Left cardiac atrium (tissue), 4 donors: ENCODE data around the gene TP53TG5. TPM values are rescaled to one million over a fixed set of nuclear protein-coding genes. Genes with fewer than 3 reads are reported as not detected.
A peak's percentile ranks its signal among the peaks of the same experiment; 100 is the strongest.

Experiments
- ATAC-seq, 2 donors: fragments of 200-7000 bp; cut with Tn5 transposase; one replicate each; pipeline ENCODE4 v1.9.1; 2020; ENCODE audit warnings: mild to moderate bottlenecking in 2 of 2, moderate library complexity in 2 of 2
- DNase-seq: peaks from one replicate; pipeline ENCODE4 v3.0.0-alpha.2; 2020
- intact Hi-C, 2 donors: fragments of 100-400 bp; cut with DNase I; formaldehyde crosslinking; loops; one replicate each; pipeline versions ENCODE4 v1.14.1 to v1.15.1; 2022 to 2023
- microRNA-seq, 2 donors: library from miRNA; unstranded; fragments of <30 nt; microRNA quantifications; one replicate each; pipeline ENCODE4 v1.2.0, GENCODE V29; 2020
- total RNA-seq, 2 donors: library from RNA; stranded (reverse); fragmentation: NEBNext Ultra II Directional; extraction: Animal tissue kit (Norgen Biotek cat#: 25700); gene quantifications; one replicate each; pipeline ENCODE4 v1.2.1, GENCODE V29; 2021
- donor health status: DM: no; HTN: yes; CAD: no.
- donor health status: DM: no; HTN: yes; CAD: no; lungs with severe emphysema.
- donor health status: DM: yes; HTN: yes; CAD: no.
- donor health status: Dilated cardiomyopathy.

The TP53TG5 gene
- total RNA-seq, 2 donors from 2014 or later = 0.68 to 2.0 TPM

DNA sequence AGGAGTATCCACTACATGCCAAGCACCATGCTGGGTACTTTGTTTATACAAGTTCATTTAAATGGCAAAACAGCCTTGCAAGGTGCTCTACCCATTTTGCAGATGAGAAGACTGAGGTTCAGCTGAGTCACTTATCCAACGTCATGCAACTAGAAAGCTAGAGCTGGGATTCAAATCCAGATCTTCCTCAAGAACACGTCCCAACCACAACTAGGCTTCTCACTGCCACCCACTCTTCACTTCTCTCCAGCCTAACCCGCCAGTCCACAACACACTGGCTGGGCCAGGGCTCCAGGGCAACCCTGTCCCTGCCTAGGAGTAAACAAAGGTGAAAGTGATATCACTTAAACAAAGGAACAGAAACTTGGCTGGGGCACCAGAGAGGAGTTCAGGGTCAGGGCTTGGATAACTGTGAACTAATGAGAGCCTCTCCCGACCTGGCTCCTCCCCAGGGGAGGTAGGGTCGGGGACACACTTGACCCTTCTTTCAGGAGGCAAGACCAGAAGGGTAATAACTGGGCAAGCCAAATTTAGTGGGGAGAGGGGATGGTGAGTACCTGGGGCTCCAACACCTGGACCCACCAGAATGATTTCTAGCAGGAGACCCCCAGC, 37.8 kb downstream of the TP53TG5 start:
- ATAC-seq (no peak), DNase-seq (no peak)
- intact Hi-C loops = no loop called here

- intact Hi-C loops = no loop called here
- no peak for DNase-seq
- ATAC-seq = no peak
These were observed 38.3 kb downstream of the TP53TG5 start for GRCh38 chr20:45339799-45340198.

GRCh38 chr20:45339084-45339483, 39.0 kb downstream of the TP53TG5 start:
- ATAC-seq = no peak
- intact Hi-C loops = no loop called here
- no peak for DNase-seq

- DNase-seq (no peak), ATAC-seq (no peak)
- intact Hi-C loops = no loop called here
These were observed 39.7 kb downstream of the TP53TG5 start for GRCh38 chr20:45338121-45339030.

- intact Hi-C loops = loop anchor here in 1 of 2 donors (2.0 kb wide), 1 partner anchor 21 kb away; no protein-coding TSS in a partner anchor
- peak; percentile 70 to 81 for ATAC-seq
- peak; percentile 68 for DNase-seq
These were observed 40.6 kb downstream of the TP53TG5 start for GRCh38 chr20:45337367-45338120.

- DNase-seq (peak; percentile 52), ATAC-seq (peak; percentile 27 to 89)
- intact Hi-C loops = loop anchor here in 1 of 2 donors (2.0 kb wide), 1 partner anchor 22 kb away; no protein-coding TSS in a partner anchor
These were observed 41.4 kb downstream of the TP53TG5 start for GRCh38 chr20:45336530-45337366.

- no peak for ATAC-seq
- intact Hi-C loops = no loop called here
These were observed 47.6 kb downstream of the TP53TG5 start for GRCh38 chr20:45330476-45330875.

GRCh38 chr20:45329497-45330319, 48.4 kb downstream of the TP53TG5 start:
- intact Hi-C loops = no loop called here
- DNase-seq (no peak), ATAC-seq (no peak)

More at GRCh38 chr20:45330476-45330875, 47.6 kb downstream of the TP53TG5 start:
- no peak for DNase-seq

GRCh38 chr20:45328451-45328850, 49.7 kb downstream of the TP53TG5 start:
- intact Hi-C loops = no loop called here
- ATAC-seq (no peak), DNase-seq (no peak)

DNA sequence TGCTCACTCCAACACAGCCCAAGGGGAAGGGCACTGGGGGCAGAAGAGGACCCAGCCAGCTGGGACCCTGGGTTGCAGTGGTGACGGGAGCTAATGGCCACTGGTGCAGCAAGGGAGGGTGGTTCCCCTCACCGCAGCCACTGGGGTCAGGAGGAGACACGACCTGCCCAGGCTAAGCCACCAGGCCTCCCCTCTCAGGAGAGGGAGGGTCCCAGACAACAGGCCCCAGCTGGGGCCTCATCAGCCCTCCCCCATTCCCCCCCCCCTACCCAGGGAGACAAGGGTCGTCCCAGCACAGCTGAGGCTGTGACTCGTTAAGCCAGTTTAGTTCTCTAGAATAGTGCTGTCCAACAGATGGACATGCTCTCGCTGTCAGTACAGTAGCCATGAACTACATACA, 52.8 kb downstream of the TP53TG5 start:
- DNase-seq (no peak), ATAC-seq (no peak)
- intact Hi-C loops = no loop called here

DNA sequence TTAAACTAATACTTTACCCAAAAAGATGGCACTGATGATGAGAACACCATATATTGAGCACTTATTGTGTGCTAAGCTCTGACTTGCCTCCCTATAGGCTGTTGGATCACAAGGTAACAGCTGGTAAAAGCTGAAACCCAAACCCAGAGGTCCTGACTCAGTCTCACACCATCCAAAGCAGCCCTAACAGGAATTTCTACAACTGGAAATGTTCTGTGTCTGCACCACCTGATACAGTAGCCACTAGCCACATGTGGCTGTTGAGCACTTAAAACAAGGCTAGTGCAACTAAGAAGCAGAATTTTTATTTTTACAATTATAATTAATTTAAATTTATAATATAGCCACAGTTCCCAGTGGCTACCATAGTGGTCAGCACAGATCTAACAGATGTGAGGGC, 54.4 kb downstream of the TP53TG5 start:
- ATAC-seq (no peak), DNase-seq (no peak)
- intact Hi-C loops = loop anchor here in 1 of 2 donors (2.0 to 5.0 kb wide), 2 partner anchors 49 to 113 kb away; no protein-coding TSS in a partner anchor

GRCh38 chr20:45322952-45323383, 55.2 kb downstream of the TP53TG5 start:
- DNase-seq (peak; percentile 61), ATAC-seq (peak; percentile 77 to 81)
- intact Hi-C loops = loop anchor here in 1 of 2 donors (2.0 to 5.0 kb wide), 2 partner anchors 49 to 114 kb away; no protein-coding TSS in a partner anchor

Small RNA genes lying within 50 kb of the gene (microRNA-seq; reads per million reads assigned to microRNA genes)
- gene MIR6812 = 0 reads per million in 2 donors

Other genes starting within 250 kb of the TP53TG5 start
- 1 to 10 TPM in 1 of 2 donors, not detected in 1; 1.4 TPM for gene PI3, start 203.4 kb downstream of the TP53TG5 start, total RNA-seq
- not detected for gene SEMG1, start 171.3 kb downstream of the TP53TG5 start, total RNA-seq
- gene SEMG2, start 157.0 kb downstream of the TP53TG5 start, total RNA-seq = not detected
- 10 to 100 TPM; 44.2 to 86.7 TPM for gene SLPI, start 123.8 kb downstream of the TP53TG5 start, total RNA-seq
- not detected for gene RBPJL, start 71.5 kb downstream of the TP53TG5 start, total RNA-seq
- gene MATN4, start 70.0 kb downstream of the TP53TG5 start, total RNA-seq = not detected
- gene SDC4, start 29.9 kb downstream of the TP53TG5 start, total RNA-seq = 100 to 1,000 TPM in 1 of 2 donors, 10 to 100 TPM in 1; 51.4 to 152 TPM
- gene SYS1, start 15.2 kb downstream of the TP53TG5 start, total RNA-seq = 10 to 100 TPM; 23.4 to 24.1 TPM
- 100 to 1,000 TPM; 177 to 200 TPM for gene DBNDD2, start 30.0 kb upstream of the TP53TG5 start, total RNA-seq
- gene PIGT, start 37.8 kb upstream of the TP53TG5 start, total RNA-seq = 100 to 1,000 TPM; 104 to 129 TPM
- gene WFDC2, start 91.4 kb upstream of the TP53TG5 start, total RNA-seq = 1 to 10 TPM in 1 of 2 donors, under 1 TPM in 1; 0.52 to 6.9 TPM
- not detected for gene SPINT3, start 137.3 kb upstream of the TP53TG5 start, total RNA-seq
- gene WFDC6, start 161.2 kb upstream of the TP53TG5 start, total RNA-seq = not detected
- gene EPPIN, start 169.1 kb upstream of the TP53TG5 start, total RNA-seq = under 1 TPM in 1 of 2 donors, not detected in 1; 0.68 TPM
- not detected for gene WFDC8, start 201.0 kb upstream of the TP53TG5 start, total RNA-seq